Gastrocnemius medialis (tissue), 4 donors: ENCODE results near the gene SHISA8.

Source experiments
- CTCF ChIP-seq, 5 experiments: fragments of 450-650 bp in 3 of 5; fragments of 200-600 bp in 2 of 5; sonication (generic) in 2 of 5; IDR thresholded peaks in 4 of 5; conservative IDR thresholded peaks in 1 of 5; 1 replicate in 4 of 5; 2 replicates in 1 of 5; pipeline ENCODE4 v1.5.1; 2016 to 2019; ENCODE audit warnings: antibody characterized with exemption in 5 of 5, mild to moderate bottlenecking in 3 of 5, moderate library complexity in 3 of 5
- POLR2A ChIP-seq, 2 donors: fragments of 450-650 bp; IDR thresholded peaks; one replicate each; pipeline ENCODE4 v1.6.1; 2017; ENCODE audit warnings: antibody characterized with exemption in 2 of 2, mild to moderate bottlenecking in 2 of 2, moderate library complexity in 2 of 2

- TF ChIP-seq CTCF (IDR thresholded peaks at IDR 0.05 in 4 of 5, conservative IDR thresholded peaks at IDR 0.05 in 1 of 5) (no peak), POLR2A (IDR thresholded peaks at IDR 0.05) (no peak)
Observed at GRCh38 chr22:41892721-41893120, 22.2 kb downstream of the SHISA8 start.
